Hippocampal formation (tissue), 2 donors: ENCODE measurements around the gene TCF15.
"Not testable (repeated sequence)": the region's sequence is repeated elsewhere in the genome, so short reads cannot be mapped to it uniquely, and the experiment has no call there.

Experiments used
- DNase-seq, 2 donors: peaks; one replicate each; lab custom pipeline; 2025; lab: John Stamatoyannopoulos, UW

The TCF15 gene

GRCh38 chr20:578940-579690 lies 31.0 kb downstream of the TCF15 start:
- DNase-seq, result not testable (repeated sequence)

- DNase-seq, result no peak
These were observed 32.8 kb downstream of the TCF15 start for GRCh38 chr20:577167-577791.

- no peak for DNase-seq
These were observed 34.0 kb downstream of the TCF15 start for GRCh38 chr20:576156-576555.

GRCh38 chr20:575230-575629 lies 34.9 kb downstream of the TCF15 start:
- no peak for DNase-seq

GRCh38 chr20:574297-574942 lies 35.7 kb downstream of the TCF15 start:
- DNase-seq, result no peak

- DNase-seq, result no peak
These were observed 36.5 kb downstream of the TCF15 start for GRCh38 chr20:573414-574296.

GRCh38 chr20:572727-573126 lies 37.4 kb downstream of the TCF15 start:
- DNase-seq, result no peak

GRCh38 chr20:571754-572441 lies 38.2 kb downstream of the TCF15 start:
- DNase-seq, result no peak

GRCh38 chr20:568673-569415 lies 41.3 kb downstream of the TCF15 start:
- no peak for DNase-seq

- no peak for DNase-seq
These were observed 41.9 kb downstream of the TCF15 start for GRCh38 chr20:568097-568652.

- DNase-seq, result no peak
These were observed 45.9 kb downstream of the TCF15 start for GRCh38 chr20:564192-564591.

- DNase-seq, result no peak
These were observed 46.9 kb downstream of the TCF15 start for GRCh38 chr20:563187-563586.

GRCh38 chr20:562232-562897 lies 47.7 kb downstream of the TCF15 start:
- no peak for DNase-seq

- peak; percentile 42 to 65 for DNase-seq
These were observed 48.5 kb downstream of the TCF15 start for GRCh38 chr20:561437-562231.

- no peak for DNase-seq
These were observed 49.4 kb downstream of the TCF15 start for GRCh38 chr20:560680-561079.

GRCh38 chr20:558117-558516 lies 52.0 kb downstream of the TCF15 start:
- no peak for DNase-seq

GRCh38 chr20:556984-557383 lies 53.1 kb downstream of the TCF15 start:
- no peak for DNase-seq

- DNase-seq, result no peak
These were observed 54.1 kb downstream of the TCF15 start for GRCh38 chr20:555976-556385.
